Spinal cord (tissue), 10 donors: ENCODE measurements around the gene ATAD3C. TPM values are rescaled to one million over a fixed set of nuclear protein-coding genes. Genes with fewer than 3 reads are reported as not detected.
"Not testable (repeated sequence)": the region's sequence is repeated elsewhere in the genome, so short reads cannot be mapped to it uniquely, and the experiment has no call there.

Source experiments
- DNase-seq, 6 donors: peaks; one replicate each; pipeline versions ENCODE4 v3.0.0 to v3.0.0-alpha.2; 2013 to 2015; ENCODE audit warnings: low spot score in 6 of 6, low read depth in 4 of 6
- H3K27ac ChIP-seq: one replicate; pipeline ENCODE4 v1.5.1; 2013; ENCODE audit warnings: low read depth, low read length, control low read depth
- H3K27me3 ChIP-seq: one replicate; pipeline ENCODE4 v1.6.1; 2013; ENCODE audit warnings: low read length; ENCODE audit not compliant: control insufficient read depth, insufficient read depth
- H3K36me3 ChIP-seq: one replicate; pipeline ENCODE4 v1.6.1; 2013; ENCODE audit warnings: low read length; ENCODE audit not compliant: control insufficient read depth, insufficient read depth
- H3K4me1 ChIP-seq: one replicate; pipeline ENCODE4 v1.6.1; 2013; ENCODE audit warnings: low read length; ENCODE audit not compliant: control insufficient read depth, insufficient read depth
- H3K4me3 ChIP-seq: one replicate; pipeline ENCODE4 v1.5.1; 2013; ENCODE audit warnings: low read depth, low read length, control low read depth
- H3K9me3 ChIP-seq: one replicate; pipeline ENCODE4 v1.6.1; 2013; ENCODE audit warnings: low read length; ENCODE audit not compliant: control insufficient read depth, insufficient read depth
- WGBS: methylation state at CpG from one replicate; pipeline ENCODE4 v1.1.5; 2013; ENCODE audit warnings: missing lambda C conversion rate; ENCODE audit not compliant: insufficient coverage; 5-methylcytosine and 5-hydroxymethylcytosine counted together
- polyA plus RNA-seq, 2 donors: library from polyadenylated mRNA; unstranded; fragments of 120-200 nt; gene quantifications; one replicate each; pipeline ENCODE4 v1.2.1, GENCODE V29; 2013; ENCODE audit not compliant: insufficient read length in 2 of 2
- total RNA-seq, 2 donors: library from RNA; depleted of rRNA in 1 of 2; stranded (reverse); fragments of 120-200 nt in 1 of 2; fragments of >200 nt in 1 of 2; gene quantifications; one replicate each; pipeline versions ENCODE4 v1.2.3 to v1.2.4, GENCODE V29; 2013 to 2014
- donor health status: healthy.

ATAD3C gene
- total and polyA plus RNA-seq, 4 donors = 0.10 to 2.3 (median 0.70) TPM

DNA sequence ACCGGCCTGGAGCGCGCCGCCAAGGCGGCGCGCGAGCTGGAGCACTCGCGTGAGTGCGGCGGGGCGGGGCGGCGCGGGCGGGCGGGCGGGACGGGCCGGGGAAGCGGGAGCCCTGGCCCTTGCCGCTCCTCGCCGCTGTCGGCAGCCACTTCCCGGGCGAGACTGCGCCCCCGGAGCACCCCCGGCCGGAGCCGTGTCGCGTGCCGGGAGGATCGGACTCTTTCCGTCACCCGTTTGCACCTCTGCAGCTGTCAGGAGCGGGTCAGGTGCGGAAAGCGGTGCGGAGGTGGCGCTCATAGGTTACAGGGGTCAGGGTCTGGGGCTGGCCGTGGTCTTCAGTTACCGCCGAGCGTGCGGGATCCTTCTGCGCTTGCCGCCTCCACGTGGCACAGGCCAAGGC, 62.9 kb downstream of the ATAD3C start:
- peaks cover 26% of the 10 kb centered on the region for H3K36me3 ChIP-seq
- 0% methylated on average over 14 of the region's 52 CpGs for WGBS
- H3K27ac ChIP-seq, DNase-seq, H3K27me3 ChIP-seq, H3K9me3 ChIP-seq: not testable (repeated sequence)
- peaks cover 11% of the 10 kb centered on the region for H3K4me1 ChIP-seq
- H3K4me3 ChIP-seq = peak overlapping the region; percentile 40

DNA sequence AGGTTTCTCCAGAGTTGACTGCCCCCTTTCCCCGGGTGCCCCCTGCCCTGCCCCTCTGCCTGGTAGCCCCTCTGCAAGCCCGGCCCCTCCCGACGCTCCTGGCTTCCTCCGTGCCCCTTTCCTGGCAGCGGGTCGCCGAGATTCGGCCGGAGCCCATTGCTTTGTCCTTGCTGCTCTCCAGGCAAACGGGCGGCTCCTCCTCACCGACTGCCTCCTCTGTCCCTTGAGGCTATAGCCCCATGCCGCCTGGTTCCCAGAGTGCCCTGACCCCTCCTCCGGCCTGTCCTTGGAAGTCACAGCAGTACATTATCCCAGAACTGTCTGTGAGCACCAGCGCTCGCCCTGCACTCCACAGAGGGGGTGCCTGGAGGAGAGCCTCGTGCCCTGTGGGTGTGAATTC, 64.2 kb downstream of the ATAD3C start:
- Histone ChIP-seq H3K4me1 (peaks cover 11% of the 10 kb centered on the region), H3K36me3 (peaks cover 38% of the 10 kb centered on the region)
- not testable (repeated sequence) for DNase-seq, H3K4me3 ChIP-seq, H3K9me3 ChIP-seq, H3K27me3 ChIP-seq, H3K27ac ChIP-seq
- WGBS = 85% methylated on average over 12 of the region's 18 CpGs

DNA sequence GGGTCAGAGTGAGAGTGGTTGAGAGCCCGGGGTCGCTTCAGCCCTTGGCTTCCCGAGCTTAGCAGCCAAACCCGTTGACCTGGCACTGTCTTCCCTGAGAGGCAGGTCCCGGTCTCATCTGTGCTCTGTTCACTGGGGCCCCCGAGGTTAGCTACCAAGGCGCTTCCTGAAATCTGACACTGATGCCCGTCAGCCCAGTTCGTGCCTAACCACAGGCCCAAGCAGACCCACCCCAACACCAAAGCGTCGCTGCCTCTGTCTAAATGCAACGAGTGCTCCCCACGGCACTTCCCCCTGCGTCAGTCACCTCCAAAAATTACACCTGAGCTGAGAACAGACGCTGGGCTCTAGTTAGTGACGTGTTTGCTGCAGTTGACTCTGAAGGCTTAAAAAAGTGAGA, 64.9 kb downstream of the ATAD3C start:
- Histone ChIP-seq H3K4me1 (peaks cover 11% of the 10 kb centered on the region), H3K36me3 (peaks cover 41% of the 10 kb centered on the region)
- 89% methylated on average over 9 of the region's 16 CpGs for WGBS
- not testable (repeated sequence) for H3K27ac ChIP-seq, H3K27me3 ChIP-seq, H3K9me3 ChIP-seq, H3K4me3 ChIP-seq, DNase-seq

DNA sequence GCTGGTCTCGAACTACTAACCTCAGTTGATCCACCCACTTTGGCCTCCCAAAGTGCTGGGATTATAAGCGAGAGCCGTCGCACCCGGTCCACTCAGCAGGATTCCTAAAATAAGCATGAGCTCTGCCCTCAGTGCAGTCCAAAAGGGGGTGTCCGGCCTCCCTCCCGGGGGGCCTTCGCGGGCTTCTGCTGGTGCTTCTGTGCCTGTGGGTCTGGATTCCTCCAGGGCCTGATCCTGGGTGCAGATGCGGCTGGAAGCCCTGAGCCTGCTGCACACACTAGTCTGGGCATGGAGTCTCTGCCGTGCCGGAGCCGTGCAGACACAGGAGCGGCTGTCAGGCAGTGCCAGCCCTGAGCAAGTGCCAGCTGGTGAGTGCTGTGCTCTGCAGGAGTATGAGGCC, 67.4 kb downstream of the ATAD3C start:
- WGBS = 97% methylated on average over 10 of the region's 14 CpGs
- not testable (repeated sequence) for H3K9me3 ChIP-seq, H3K27ac ChIP-seq

DNA sequence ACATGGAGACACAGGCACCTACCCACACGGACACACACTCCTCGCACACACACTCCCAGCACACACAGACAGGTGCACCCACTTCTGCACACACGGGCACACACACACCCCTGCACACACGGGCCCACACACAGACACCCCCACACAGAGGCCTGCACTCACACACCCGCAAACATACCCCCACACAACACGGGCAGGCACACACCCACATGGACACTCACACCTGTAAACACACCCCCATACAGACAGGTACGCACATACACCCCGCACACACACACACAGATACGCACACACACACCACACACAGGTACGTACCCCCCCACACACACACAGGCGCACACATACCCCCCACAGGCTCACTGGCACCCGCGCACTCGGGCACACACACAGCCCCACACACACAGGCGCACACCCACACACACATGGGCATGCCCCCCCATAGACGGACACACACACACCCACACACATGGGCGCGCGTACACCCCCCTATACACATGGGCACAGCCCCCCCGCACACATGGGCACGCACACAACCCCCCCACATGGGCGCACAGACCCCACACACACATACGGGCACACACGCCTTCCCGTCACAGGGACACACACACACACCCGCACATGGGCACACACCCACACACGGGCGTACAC, 68.6 kb downstream of the ATAD3C start:
- WGBS = 96% methylated on average over 10 of the region's 28 CpGs
- Histone ChIP-seq H3K27me3 (no peaks in the 10 kb centered on the region), H3K27ac (no peak overlapping the region), H3K4me3 (no peak overlapping the region), H3K36me3 (peaks cover 71% of the 10 kb centered on the region), H3K4me1 (peaks cover 5% of the 10 kb centered on the region), H3K9me3 (no peaks in the 10 kb centered on the region)
- DNase-seq = no peak

More for the DNA sequence above, 67.4 kb downstream of the ATAD3C start:
- not testable (repeated sequence) for H3K4me3 ChIP-seq, DNase-seq, H3K27me3 ChIP-seq, H3K4me1 ChIP-seq
- H3K36me3 ChIP-seq = peaks cover 62% of the 10 kb centered on the region

DNA sequence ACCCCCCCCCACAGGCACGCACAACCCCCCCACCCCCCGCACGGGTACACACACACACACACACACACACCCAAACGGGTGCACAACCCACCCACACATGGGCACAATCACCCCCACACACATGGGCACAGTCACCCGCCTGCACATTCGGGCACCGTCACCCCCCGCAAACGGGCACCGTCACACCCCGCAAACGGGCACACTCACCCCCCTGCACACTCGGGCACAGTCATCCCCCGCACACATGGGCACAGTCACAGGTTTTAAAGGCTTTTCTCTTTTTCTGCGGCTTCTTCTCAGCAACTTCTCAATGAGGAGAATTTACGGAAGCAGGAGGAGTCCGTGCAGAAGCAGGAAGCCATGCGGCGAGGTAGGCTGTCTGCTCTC, 69.1 kb downstream of the ATAD3C start:
- H3K36me3 ChIP-seq = peaks cover 73% of the 10 kb centered on the region
- not testable (repeated sequence) for H3K27ac ChIP-seq, H3K4me1 ChIP-seq, H3K27me3 ChIP-seq, DNase-seq, H3K9me3 ChIP-seq, H3K4me3 ChIP-seq
- WGBS = 95% methylated on average over 6 of the region's 19 CpGs

Other genes starting within 250 kb of the ATAD3C start
- under 1 TPM; 0.20 to 0.22 TPM for gene TNFRSF18, start 243.1 kb upstream of the ATAD3C start, total RNA-seq
- gene TNFRSF18, start 243.1 kb upstream of the ATAD3C start, polyA plus RNA-seq = under 1 TPM; 0.36 to 0.68 TPM
- 1 to 10 TPM in 1 of 2 donors, under 1 TPM in 1; 0.20 to 1.5 TPM for gene TNFRSF4, start 235.5 kb upstream of the ATAD3C start, total RNA-seq
- 1 to 10 TPM; 1.0 to 1.2 TPM for gene TNFRSF4, start 235.5 kb upstream of the ATAD3C start, polyA plus RNA-seq
- 10 to 100 TPM; 31.0 to 86.7 TPM for gene SDF4, start 217.7 kb upstream of the ATAD3C start, total RNA-seq
- gene SDF4, start 217.7 kb upstream of the ATAD3C start, polyA plus RNA-seq = 100 to 1,000 TPM; 125 to 160 TPM
- gene B3GALT6, start 217.5 kb upstream of the ATAD3C start, total RNA-seq = 10 to 100 TPM; 11.5 to 30.4 TPM
- 10 to 100 TPM; 39.7 to 40.1 TPM for gene B3GALT6, start 217.5 kb upstream of the ATAD3C start, polyA plus RNA-seq
- gene C1QTNF12, start 203.0 kb upstream of the ATAD3C start, total RNA-seq = 10 to 100 TPM in 1 of 2 donors, 1 to 10 TPM in 1; 2.7 to 10.4 TPM
- 1 to 10 TPM; 1.4 to 5.7 TPM for gene C1QTNF12, start 203.0 kb upstream of the ATAD3C start, polyA plus RNA-seq
- 10 to 100 TPM; 26.4 to 42.4 TPM for gene UBE2J2, start 175.8 kb upstream of the ATAD3C start, total RNA-seq
- gene UBE2J2, start 175.8 kb upstream of the ATAD3C start, polyA plus RNA-seq = 10 to 100 TPM; 65.6 to 82.9 TPM
- gene SCNN1D, start 169.3 kb upstream of the ATAD3C start, total RNA-seq = 10 to 100 TPM in 1 of 2 donors, 1 to 10 TPM in 1; 2.2 to 10.3 TPM
- gene SCNN1D, start 169.3 kb upstream of the ATAD3C start, polyA plus RNA-seq = 10 to 100 TPM; 16.8 to 24.5 TPM
- gene ACAP3, start 141.8 kb upstream of the ATAD3C start, total RNA-seq = 10 to 100 TPM; 58.7 to 70.6 TPM
- gene ACAP3, start 141.8 kb upstream of the ATAD3C start, polyA plus RNA-seq = 100 to 1,000 TPM; 222 to 265 TPM
- gene PUSL1, start 141.1 kb upstream of the ATAD3C start, total RNA-seq = 10 to 100 TPM in 1 of 2 donors, 1 to 10 TPM in 1; 6.2 to 14.2 TPM
- 10 to 100 TPM; 16.0 to 17.7 TPM for gene PUSL1, start 141.1 kb upstream of the ATAD3C start, polyA plus RNA-seq
- 10 to 100 TPM; 39.8 to 82.5 TPM for gene INTS11, start 125.0 kb upstream of the ATAD3C start, total RNA-seq
- gene INTS11, start 125.0 kb upstream of the ATAD3C start, polyA plus RNA-seq = 100 to 1,000 TPM; 146 to 206 TPM
- 10 to 100 TPM in 1 of 2 donors, 1 to 10 TPM in 1; 9.6 to 18.8 TPM for gene CPTP, start 124.9 kb upstream of the ATAD3C start, total RNA-seq
- 10 to 100 TPM; 31.8 to 32.0 TPM for gene CPTP, start 124.9 kb upstream of the ATAD3C start, polyA plus RNA-seq
- gene TAS1R3, start 118.4 kb upstream of the ATAD3C start, total RNA-seq = under 1 TPM; 0.10 to 0.44 TPM
- gene TAS1R3, start 118.4 kb upstream of the ATAD3C start, polyA plus RNA-seq = under 1 TPM; 0.86 to 0.98 TPM
- gene DVL1, start 100.3 kb upstream of the ATAD3C start, total RNA-seq = 10 to 100 TPM; 35.7 to 68.7 TPM
- 10 to 100 TPM; 82.7 to 87.1 TPM for gene DVL1, start 100.3 kb upstream of the ATAD3C start, polyA plus RNA-seq
- gene MXRA8, start 91.1 kb upstream of the ATAD3C start, total RNA-seq = 100 to 1,000 TPM in 1 of 2 donors, 10 to 100 TPM in 1; 40.6 to 212 TPM
- 100 to 1,000 TPM in 1 of 2 donors, 10 to 100 TPM in 1; 48.1 to 106 TPM for gene MXRA8, start 91.1 kb upstream of the ATAD3C start, polyA plus RNA-seq
- 100 to 1,000 TPM in 1 of 2 donors, 10 to 100 TPM in 1; 41.4 to 105 TPM for gene AURKAIP1, start 74.5 kb upstream of the ATAD3C start, total RNA-seq
- gene AURKAIP1, start 74.5 kb upstream of the ATAD3C start, polyA plus RNA-seq = 100 to 1,000 TPM; 124 to 130 TPM
- gene CCNL2, start 50.4 kb upstream of the ATAD3C start, total RNA-seq = 100 to 1,000 TPM; 148 to 178 TPM
- gene CCNL2, start 50.4 kb upstream of the ATAD3C start, polyA plus RNA-seq = 100 to 1,000 TPM; 214 to 303 TPM
- 100 to 1,000 TPM in 1 of 2 donors, 10 to 100 TPM in 1; 56.9 to 117 TPM for gene MRPL20, start 42.4 kb upstream of the ATAD3C start, total RNA-seq
- gene MRPL20, start 42.4 kb upstream of the ATAD3C start, polyA plus RNA-seq = 100 to 1,000 TPM; 108 to 119 TPM
- gene ANKRD65, start 28.4 kb upstream of the ATAD3C start, total RNA-seq = 1 to 10 TPM; 1.8 to 6.7 TPM
- 10 to 100 TPM; 10.6 to 10.8 TPM for gene ANKRD65, start 28.4 kb upstream of the ATAD3C start, polyA plus RNA-seq
- 10 to 100 TPM; 11.4 to 34.5 TPM for gene VWA1, start 14.0 kb upstream of the ATAD3C start, total RNA-seq
- gene VWA1, start 14.0 kb upstream of the ATAD3C start, polyA plus RNA-seq = 10 to 100 TPM; 53.0 to 67.0 TPM
- 10 to 100 TPM in 1 of 2 donors, 1 to 10 TPM in 1; 9.8 to 19.7 TPM for gene ATAD3B, start 22.1 kb downstream of the ATAD3C start, total RNA-seq
- gene ATAD3B, start 22.1 kb downstream of the ATAD3C start, polyA plus RNA-seq = 10 to 100 TPM; 18.4 to 37.8 TPM
- gene ATAD3A, start 62.5 kb downstream of the ATAD3C start, total RNA-seq = 10 to 100 TPM in 1 of 2 donors, 1 to 10 TPM in 1; 9.0 to 22.0 TPM
- 10 to 100 TPM; 33.0 to 45.7 TPM for gene ATAD3A, start 62.5 kb downstream of the ATAD3C start, polyA plus RNA-seq
- gene TMEM240, start 90.9 kb downstream of the ATAD3C start, total RNA-seq = 10 to 100 TPM; 10.2 to 12.3 TPM
- 10 to 100 TPM; 43.5 to 47.7 TPM for gene TMEM240, start 90.9 kb downstream of the ATAD3C start, polyA plus RNA-seq
- gene SSU72, start 125.2 kb downstream of the ATAD3C start, total RNA-seq = 10 to 100 TPM; 42.1 to 54.3 TPM
- 100 to 1,000 TPM; 112 to 121 TPM for gene SSU72, start 125.2 kb downstream of the ATAD3C start, polyA plus RNA-seq
- gene FNDC10, start 150.4 kb downstream of the ATAD3C start, total RNA-seq = 1 to 10 TPM; 4.8 to 6.0 TPM
- 10 to 100 TPM; 43.6 to 44.0 TPM for gene FNDC10, start 150.4 kb downstream of the ATAD3C start, polyA plus RNA-seq
- 10 to 100 TPM; 27.0 to 72.2 TPM for gene MIB2, start 165.8 kb downstream of the ATAD3C start, total RNA-seq
- gene MIB2, start 165.8 kb downstream of the ATAD3C start, polyA plus RNA-seq = 100 to 1,000 TPM in 1 of 2 donors, 10 to 100 TPM in 1; 83.3 to 100 TPM
- 10 to 100 TPM in 1 of 2 donors, 1 to 10 TPM in 1; 5.9 to 13.2 TPM for gene MMP23B, start 182.5 kb downstream of the ATAD3C start, total RNA-seq
- 1 to 10 TPM; 2.6 to 8.5 TPM for gene MMP23B, start 182.5 kb downstream of the ATAD3C start, polyA plus RNA-seq
- 10 to 100 TPM in 1 of 2 donors, 1 to 10 TPM in 1; 7.0 to 14.8 TPM for gene CDK11B, start 209.3 kb downstream of the ATAD3C start, total RNA-seq
- gene CDK11B, start 209.3 kb downstream of the ATAD3C start, polyA plus RNA-seq = 10 to 100 TPM; 44.4 to 44.5 TPM
- 10 to 100 TPM; 46.2 to 49.9 TPM for gene SLC35E2B, start 243.1 kb downstream of the ATAD3C start, total RNA-seq
- 100 to 1,000 TPM in 1 of 2 donors, 10 to 100 TPM in 1; 91.9 to 123 TPM for gene SLC35E2B, start 243.1 kb downstream of the ATAD3C start, polyA plus RNA-seq